HCT116 (cell line): ENCODE results near the gene NRIP3. TPM values are rescaled to one million over a fixed set of nuclear protein-coding genes. Genes with fewer than 3 reads are reported as not detected.

ENCODE experiments used
- ATAC-seq: fragments of 200-7000 bp; cut with Tn5 transposase; 2 replicates; pipeline ENCODE4 v1.9.1; 2020; ENCODE audit warnings: mild to moderate bottlenecking, moderate library complexity
- BruUV-seq: library from RNA; stranded (reverse); fragments of 400-500 nt; replicated peaks from 2 replicates; lab custom pipeline; 2021; lab: Mats Ljungman, UMichigan
- CTCF ChIA-PET: fragments of 300-600 bp; sonication (Branson Sonifier 250); formaldehyde crosslinking; loops from one replicate; lab custom pipeline; 2021; ENCODE audit warnings: antibody characterized with exemption; lab: Charles Lee
- POLR2A ChIA-PET: fragments of 300-600, 350-600 bp; sonication (Branson Sonifier 250); formaldehyde crosslinking; loops from one replicate; lab custom pipeline; 2021; ENCODE audit warnings: antibody characterized with exemption; lab: Charles Lee
- RAD21 ChIA-PET, 2 experiments: fragments of 300-600 bp; sonication (Branson Sonifier 250); formaldehyde crosslinking; loops; one replicate each; lab custom pipeline; 2023; ENCODE audit warnings: low total read pairs in 2 of 2; ENCODE audit not compliant: uncharacterized antibody in 2 of 2, unreplicated experiment in 2 of 2, low non-redundant PET in 1 of 2; lab: Charles Lee
- DNase-seq: peaks from one replicate; pipeline ENCODE4 v3.0.0-alpha.2; 2010; ENCODE audit warnings: low read depth, low spot score
- H2AFZ ChIP-seq: fragments of 200-600 bp; shearing (Covaris generic), sonication (generic); 2 replicates; pipeline ENCODE4 v1.6.1; 2017; ENCODE audit warnings: low read depth, mixed run types, mixed read lengths, antibody characterized with exemption, low read length; ENCODE audit not compliant: poor library complexity, severe bottlenecking
- H3K27ac ChIP-seq: 2 replicates; pipeline ENCODE4 v1.5.1; 2012; ENCODE audit warnings: low read depth, low read length
- H3K27me3 ChIP-seq: fragments of 200-600 bp; sonication (generic); 2 replicates; pipeline ENCODE4 v1.6.1; 2016; ENCODE audit warnings: mixed run types, low read length, mixed read lengths; ENCODE audit not compliant: insufficient read depth
- H3K36me3 ChIP-seq, 2 experiments: fragments of 200-500 bp in 1 of 2; fragments of 200-600 bp in 1 of 2; sonication (Bioruptor generic) in 1 of 2; sonication (generic) in 1 of 2; 2 replicates each; pipeline versions ENCODE4 v1.5.1 to v1.6.1; 2014 to 2016; ENCODE audit warnings: low read length in 2 of 2, inconsistent platforms in 1 of 2, mixed read lengths in 1 of 2, mixed run types in 1 of 2; ENCODE audit not compliant: insufficient read depth in 2 of 2, control insufficient read depth in 1 of 2
- H3K4me1 ChIP-seq, 2 experiments: fragments of 200-600 bp in 1 of 2; sonication (generic) in 1 of 2; 2 replicates each; pipeline versions ENCODE4 v1.5.1 to v1.6.1; 2012 to 2017; ENCODE audit warnings: low read length in 2 of 2, inconsistent platforms in 1 of 2, mild to moderate bottlenecking in 1 of 2, mixed read lengths in 1 of 2, mixed run types in 1 of 2, moderate library complexity in 1 of 2; ENCODE audit not compliant: insufficient read depth in 2 of 2, control insufficient read depth in 1 of 2
- H3K4me2 ChIP-seq: fragments of 200-600 bp; sonication (generic); 2 replicates; pipeline ENCODE4 v1.6.1; 2017; ENCODE audit warnings: mixed run types, low read length, mixed read lengths
- H3K4me3 ChIP-seq, 2 experiments: fragments of 200-600 bp in 1 of 2; sonication (generic) in 1 of 2; replicated peaks in 1 of 2; 2 replicates each; pipeline ENCODE4 v1.5.1; 2011 to 2016; ENCODE audit warnings: low read length in 2 of 2, control low read depth in 1 of 2, low read depth in 1 of 2, mild to moderate bottlenecking in 1 of 2, mixed read lengths in 1 of 2, mixed run types in 1 of 2
- H3K79me2 ChIP-seq: fragments of 200-600 bp; sonication (generic); 2 replicates; pipeline ENCODE4 v1.6.1; 2017; ENCODE audit warnings: mild to moderate bottlenecking, mixed run types, low read length, moderate library complexity, mixed read lengths; ENCODE audit not compliant: insufficient read depth
- H3K9ac ChIP-seq: fragments of 200-600 bp; sonication (generic); 2 replicates; pipeline ENCODE4 v1.6.1; 2016; ENCODE audit warnings: low read length, mixed read lengths
- H3K9me2 ChIP-seq: fragments of 200-600 bp; sonication (generic), shearing (Covaris generic); 2 replicates; pipeline ENCODE4 v1.6.1; 2017; ENCODE audit warnings: mixed run types, mild to moderate bottlenecking, moderate library complexity; ENCODE audit not compliant: insufficient read depth
- H3K9me3 ChIP-seq, 2 experiments: fragments of 200-500 bp in 1 of 2; fragments of 200-600 bp in 1 of 2; sonication (Bioruptor generic) in 1 of 2; sonication (generic) in 1 of 2; 2 replicates each; pipeline ENCODE4 v1.6.1; 2014 to 2017; ENCODE audit warnings: low read length in 2 of 2, mixed read lengths in 2 of 2, inconsistent platforms in 1 of 2, low read depth in 1 of 2, mild to moderate bottlenecking in 1 of 2, mixed run types in 1 of 2, moderate library complexity in 1 of 2; ENCODE audit not compliant: control insufficient read depth in 1 of 2, insufficient read depth in 1 of 2
- H4K20me1 ChIP-seq: fragments of 200-600 bp; sonication (generic), shearing (Covaris generic); 2 replicates; pipeline ENCODE4 v1.6.1; 2017; ENCODE audit warnings: mixed run types, mild to moderate bottlenecking, moderate library complexity; ENCODE audit not compliant: insufficient read depth
- CBX3 ChIP-seq: IDR thresholded peaks from 2 replicates; pipeline ENCODE4 v1.6.1; 2012; ENCODE audit warnings: low read depth
- CTCF ChIP-seq, 3 experiments: fragments of 200-600 bp in 1 of 3; sonication (generic) in 1 of 3; IDR thresholded peaks in 2 of 3; conservative IDR thresholded peaks in 1 of 3; 2 replicates each; pipeline ENCODE4 v1.5.1; 2012 to 2017; ENCODE audit warnings: low read depth in 2 of 3, low read length in 2 of 3, antibody characterized with exemption in 1 of 3, borderline replicate concordance in 1 of 3, control low read depth in 1 of 3, mild to moderate bottlenecking in 1 of 3, mixed read lengths in 1 of 3, mixed run types in 1 of 3, moderate library complexity in 1 of 3; ENCODE audit not compliant: insufficient read depth in 1 of 3
- EGR1 ChIP-seq: IDR thresholded peaks from 2 replicates; pipeline ENCODE4 v1.6.1; 2012; ENCODE audit warnings: low read depth
- ELF1 ChIP-seq: IDR thresholded peaks from 2 replicates; pipeline ENCODE4 v1.6.1; 2012; ENCODE audit warnings: low read depth, borderline replicate concordance
- EZH2 ChIP-seq: fragments of 200-600 bp; sonication (generic); IDR thresholded peaks from 2 replicates; pipeline ENCODE4 v1.6.1; 2017; ENCODE audit warnings: antibody characterized with exemption, mixed run types
- FOSL1 ChIP-seq: IDR thresholded peaks from 2 replicates; pipeline ENCODE4 v1.6.1; 2012; ENCODE audit warnings: low read depth
- JUND ChIP-seq: IDR thresholded peaks from 2 replicates; pipeline ENCODE4 v1.6.1; 2012
- MAX ChIP-seq: IDR thresholded peaks from 2 replicates; pipeline ENCODE4 v1.6.1; 2012
- POLR2AphosphoS5 ChIP-seq: IDR thresholded peaks from 2 replicates; pipeline ENCODE4 v1.6.1; 2011; ENCODE audit warnings: mild to moderate bottlenecking, low read depth, low read length, moderate library complexity
- RAD21 ChIP-seq: IDR thresholded peaks from 2 replicates; pipeline ENCODE4 v1.6.1; 2012; ENCODE audit warnings: low read depth, mild to moderate bottlenecking
- REST ChIP-seq: IDR thresholded peaks from 2 replicates; pipeline ENCODE4 v1.6.1; 2012; ENCODE audit warnings: low read depth
- SRF ChIP-seq: IDR thresholded peaks from 2 replicates; pipeline ENCODE4 v1.6.1; 2012; ENCODE audit warnings: low read depth
- TCF7L2 ChIP-seq: IDR thresholded peaks from 2 replicates; pipeline ENCODE4 v1.7.0; 2011; ENCODE audit warnings: borderline replicate concordance, inconsistent platforms; ENCODE audit not compliant: insufficient read depth, insufficient read length; ENCODE audit errors: extremely low read depth
- ZFX ChIP-seq: fragments of 450-650 bp; IDR thresholded peaks from 2 replicates; pipeline ENCODE4 v1.6.1; 2017
- ZNF274 ChIP-seq: fragments of 200-500 bp; sonication (Bioruptor generic); IDR thresholded peaks from 2 replicates; pipeline ENCODE4 v1.6.1; 2014; ENCODE audit warnings: mild to moderate bottlenecking, low read depth, low read length, inconsistent platforms
- intact Hi-C: fragments of 100-400 bp; cut with micrococcal nuclease; formaldehyde crosslinking; loops from 2 replicates; pipeline ENCODE4 v1.10.0; 2022
- total RNA-seq: library from RNA; stranded (reverse); gene quantifications from one replicate; pipeline ENCODE4 v1.2.1, GENCODE V29; 2021; ENCODE audit not compliant: unreplicated experiment

NRIP3 gene
- total RNA-seq, 1 experiment from 2014 or later: 0.15 TPM

GRCh38 chr11:9037963-9038362, 34.2 kb upstream of the NRIP3 start:
- H3K79me2 ChIP-seq: no peaks in the 10 kb centered on the region
- ChIA-PET CTCF (interaction anchor here (1.7 kb wide), 1 partner anchor 22 kb away, joined by 5 read pairs; no protein-coding TSS in a partner anchor), POLR2A (no interaction called here), RAD21 (no interaction called here)
- DNase-seq (no peak), ATAC-seq (no peak)
- intact Hi-C loops: no loop called here
- H4K20me1 ChIP-seq: no peaks in the 10 kb centered on the region
- H3K36me3 ChIP-seq: no peaks in the 10 kb centered on the region
- no peaks in the 10 kb centered on the region for H3K27me3 ChIP-seq
- peaks cover 0 to 22% of the 10 kb centered on the region in 2 experiments; a peak in 2 of 4 replicates for H3K4me1 ChIP-seq
- no peak overlapping the region for H3K4me2 ChIP-seq
- no TSS peak for BruUV-seq
- no peak overlapping the region for H3K4me3 ChIP-seq
- H2AFZ ChIP-seq: no peak overlapping the region
- TF ChIP-seq EGR1 (no peak), ELF1 (no peak), POLR2AphosphoS5 (no peak), JUND (no peak), ZNF274 (no peak), TCF7L2 (no peak), ZFX (no peak), SRF (no peak)
- H3K9me3 ChIP-seq: no peaks in the 10 kb centered on the region
- H3K9me2 ChIP-seq: no peaks in the 10 kb centered on the region
- H3K27ac ChIP-seq: no peak overlapping the region
- no peak overlapping the region for H3K9ac ChIP-seq

GRCh38 chr11:9037046-9037780, 33.4 kb upstream of the NRIP3 start:
- no peak for ATAC-seq
- DNase-seq: no peak
- Histone ChIP-seq H3K4me1 (peaks cover 0 to 22% of the 10 kb centered on the region in 2 experiments; a peak in 2 of 4 replicates), H3K9ac (no peak overlapping the region), H4K20me1 (no peaks in the 10 kb centered on the region), H3K79me2 (no peaks in the 10 kb centered on the region), H3K4me3 (no peak overlapping the region), H3K4me2 (no peak overlapping the region), H3K27me3 (no peaks in the 10 kb centered on the region), H3K36me3 (no peaks in the 10 kb centered on the region), H3K9me3 (no peaks in the 10 kb centered on the region), H2AFZ (no peak overlapping the region), H3K27ac (no peak overlapping the region), H3K9me2 (no peaks in the 10 kb centered on the region)
- ChIA-PET CTCF (interaction anchor here (1.0 to 1.7 kb wide), 2 partner anchors 22 to 24 kb away, joined by 3 to 5 read pairs; no protein-coding TSS in a partner anchor), POLR2A (no interaction called here), RAD21 (no interaction called here)
- intact Hi-C loops: no loop called here
- BruUV-seq: no TSS peak
- TF ChIP-seq REST (no peak), CTCF (IDR thresholded peaks at IDR 0.05 in 2 of 3, conservative IDR thresholded peaks at IDR 0.05 in 1 of 3; ENCODE audit: borderline replicate concordance in 1 of 3, insufficient read depth in 1 of 3, low read depth in 2 of 3, low read length in 2 of 3) (no peak), CBX3 (no peak), RAD21 (no peak), EZH2 (no peak), JUND (no peak), ZFX (no peak), ELF1 (no peak), MAX (no peak), FOSL1 (no peak), TCF7L2 (no peak)
